MCF 10A (cell line): Measurements from ENCODE around the gene OVOL2. TPM values are rescaled to one million over a fixed set of nuclear protein-coding genes. Genes with fewer than 3 reads are reported as not detected.

Source experiments
- BruUV-seq: library from RNA; stranded (reverse); fragments of 400-500 nt; replicated peaks from 2 replicates; lab custom pipeline; 2021; lab: Mats Ljungman, UMichigan
- CTCF ChIA-PET: fragments of 300-600 bp; sonication (Branson Sonifier 250); formaldehyde crosslinking; extraction: SDS; loops from one replicate; lab custom pipeline; 2021; ENCODE audit warnings: antibody characterized with exemption, inconsistent platforms; lab: Yijun Ruan, JAX
- POLR2A ChIA-PET: fragments of 300-600, 350-650 bp; sonication (Branson Sonifier 250); formaldehyde crosslinking; extraction: SDS; loops from one replicate; lab custom pipeline; 2020; ENCODE audit warnings: antibody characterized with exemption, inconsistent platforms; lab: Yijun Ruan, JAX
- DNase-seq: peaks from one replicate; pipeline ENCODE4 v3.0.0-alpha.2; 2018; ENCODE audit not compliant: unreplicated experiment
- H3K27ac Mint-ChIP-seq: one replicate; pipeline ENCODE4 v1.8.0; 2022; ENCODE audit warnings: mild to moderate bottlenecking, low read depth, mixed read lengths; ENCODE audit not compliant: unreplicated experiment
- H3K27me3 Mint-ChIP-seq: one replicate; pipeline ENCODE4 v1.8.0; 2022; ENCODE audit warnings: mixed read lengths; ENCODE audit not compliant: insufficient read depth, unreplicated experiment
- H3K36me3 Mint-ChIP-seq: one replicate; pipeline ENCODE4 v1.8.0; 2022; ENCODE audit warnings: mild to moderate bottlenecking, moderate library complexity, mixed read lengths; ENCODE audit not compliant: insufficient read depth, unreplicated experiment
- H3K4me1 Mint-ChIP-seq: one replicate; pipeline ENCODE4 v1.8.0; 2022; ENCODE audit warnings: mixed read lengths; ENCODE audit not compliant: insufficient read depth, unreplicated experiment
- H3K4me3 Mint-ChIP-seq: one replicate; pipeline ENCODE4 v1.8.0; 2022; ENCODE audit warnings: mild to moderate bottlenecking, moderate library complexity, mixed read lengths; ENCODE audit not compliant: unreplicated experiment
- H3K9me3 Mint-ChIP-seq: one replicate; pipeline ENCODE4 v1.8.0; 2022; ENCODE audit warnings: mixed read lengths; ENCODE audit not compliant: unreplicated experiment
- CTCF ChIP-seq: fragments of 200-600 bp; IDR thresholded peaks from one replicate; pipeline ENCODE4 v1.8.0; 2022; ENCODE audit warnings: antibody characterized with exemption, mild to moderate bottlenecking; ENCODE audit not compliant: unreplicated experiment
- intact Hi-C: fragments of 100-400 bp; cut with micrococcal nuclease; formaldehyde crosslinking; loops from 2 replicates; pipeline ENCODE4 v1.14.1; 2022
- total RNA-seq: library from RNA; stranded (reverse); gene quantifications from 2 replicates; pipeline ENCODE4 v1.2.3, GENCODE V29; 2022

The OVOL2 gene
- total RNA-seq, 1 experiment from 2014 or later = 2.1 TPM

- H3K4me3 Mint-ChIP-seq = no peak overlapping the region
- TF ChIP-seq CTCF = peak; percentile 89
- BruUV-seq = no TSS peak
- ChIA-PET POLR2A (interaction anchor here (0.6 to 3.4 kb wide), 10 partner anchors 23 to 491 kb away, joined by 3 to 23 read pairs (median 6); partner anchors contain the start of gene RRBP1), CTCF (interaction anchor here (0.5 to 6.0 kb wide), 56 partner anchors 9 to 1004 kb away, joined by 3 to 68 read pairs (median 4); partner anchors contain the start of genes MGME1 and SNX5)
- DNase-seq = peak; percentile 75
- intact Hi-C loops = loop anchor here (1.0 to 10.0 kb wide), 6 partner anchors 29 to 491 kb away; partner anchors contain the start of gene BFSP1
- H3K4me1 Mint-ChIP-seq = peaks cover 14% of the 10 kb centered on the region
- H3K9me3 Mint-ChIP-seq = no peaks in the 10 kb centered on the region
- no peak overlapping the region for H3K27ac Mint-ChIP-seq
- peaks cover 14% of the 10 kb centered on the region for H3K36me3 Mint-ChIP-seq
- no peaks in the 10 kb centered on the region for H3K27me3 Mint-ChIP-seq
Measured at GRCh38 chr20:17995967-17996819, 61.5 kb downstream of the OVOL2 start.

- H3K4me1 Mint-ChIP-seq = peaks cover 6% of the 10 kb centered on the region
- no peak overlapping the region for H3K27ac Mint-ChIP-seq
- TF ChIP-seq CTCF = no peak
- H3K4me3 Mint-ChIP-seq = no peak overlapping the region
- intact Hi-C loops = loop anchor here (10.0 kb wide), 1 partner anchor 459 kb away; the partner anchor contains the start of gene BFSP1
- no peak for DNase-seq
- no TSS peak for BruUV-seq
- ChIA-PET POLR2A (interaction anchor here (0.6 to 1.3 kb wide), 3 partner anchors 23 to 265 kb away, joined by 3 to 9 read pairs (median 4); no protein-coding TSS in a partner anchor), CTCF (interaction anchor here (0.7 to 4.7 kb wide), 7 partner anchors 9 to 489 kb away, joined by 3 to 47 read pairs (median 6); no protein-coding TSS in a partner anchor)
- no peaks in the 10 kb centered on the region for H3K9me3 Mint-ChIP-seq
- no peaks in the 10 kb centered on the region for H3K27me3 Mint-ChIP-seq
- peaks cover 34% of the 10 kb centered on the region for H3K36me3 Mint-ChIP-seq
Measured at GRCh38 chr20:17993546-17993945, 64.2 kb downstream of the OVOL2 start.

- DNase-seq = peak; percentile 40
- CTCF ChIA-PET = interaction anchor here (0.6 to 2.3 kb wide), 5 partner anchors 9 to 487 kb away, joined by 3 to 8 read pairs (median 6); no protein-coding TSS in a partner anchor
- TF ChIP-seq CTCF = no peak
- POLR2A ChIA-PET = interaction anchor here (0.6 to 1.3 kb wide), 3 partner anchors 23 to 265 kb away, joined by 4 to 9 read pairs (median 4); partner anchors contain the start of gene OVOL2
- no peak overlapping the region for H3K4me3 Mint-ChIP-seq
- no peak overlapping the region for H3K27ac Mint-ChIP-seq
- no TSS peak for BruUV-seq
- H3K27me3 Mint-ChIP-seq = no peaks in the 10 kb centered on the region
- intact Hi-C loops = loop anchor here (10.0 kb wide), 1 partner anchor 458 kb away; the partner anchor contains the start of gene BFSP1
- H3K36me3 Mint-ChIP-seq = peaks cover 39% of the 10 kb centered on the region
- H3K9me3 Mint-ChIP-seq = no peaks in the 10 kb centered on the region
- peaks cover 6% of the 10 kb centered on the region for H3K4me1 Mint-ChIP-seq
Measured at GRCh38 chr20:17992847-17993513, 64.7 kb downstream of the OVOL2 start.
